HTR-8/SVneo (cell line): ENCODE results near the gene WAC.
A peak's percentile ranks its signal among the peaks of the same experiment; 100 is the strongest.
"Not testable (repeated sequence)": the region's sequence is repeated elsewhere in the genome, so short reads cannot be mapped to it uniquely, and the experiment has no call there.

Experiments
- DNase-seq: peaks from one replicate; pipeline ENCODE4 v3.0.0; 2011; ENCODE audit warnings: low spot score, mixed read lengths; ENCODE audit not compliant: insufficient read length
- FAIRE-seq: peaks from 2 replicates; lab custom pipeline; 2011; peaks lifted over from hg19 to GRCh38; lab: Jason Lieb, UNC

The WAC gene

DNA sequence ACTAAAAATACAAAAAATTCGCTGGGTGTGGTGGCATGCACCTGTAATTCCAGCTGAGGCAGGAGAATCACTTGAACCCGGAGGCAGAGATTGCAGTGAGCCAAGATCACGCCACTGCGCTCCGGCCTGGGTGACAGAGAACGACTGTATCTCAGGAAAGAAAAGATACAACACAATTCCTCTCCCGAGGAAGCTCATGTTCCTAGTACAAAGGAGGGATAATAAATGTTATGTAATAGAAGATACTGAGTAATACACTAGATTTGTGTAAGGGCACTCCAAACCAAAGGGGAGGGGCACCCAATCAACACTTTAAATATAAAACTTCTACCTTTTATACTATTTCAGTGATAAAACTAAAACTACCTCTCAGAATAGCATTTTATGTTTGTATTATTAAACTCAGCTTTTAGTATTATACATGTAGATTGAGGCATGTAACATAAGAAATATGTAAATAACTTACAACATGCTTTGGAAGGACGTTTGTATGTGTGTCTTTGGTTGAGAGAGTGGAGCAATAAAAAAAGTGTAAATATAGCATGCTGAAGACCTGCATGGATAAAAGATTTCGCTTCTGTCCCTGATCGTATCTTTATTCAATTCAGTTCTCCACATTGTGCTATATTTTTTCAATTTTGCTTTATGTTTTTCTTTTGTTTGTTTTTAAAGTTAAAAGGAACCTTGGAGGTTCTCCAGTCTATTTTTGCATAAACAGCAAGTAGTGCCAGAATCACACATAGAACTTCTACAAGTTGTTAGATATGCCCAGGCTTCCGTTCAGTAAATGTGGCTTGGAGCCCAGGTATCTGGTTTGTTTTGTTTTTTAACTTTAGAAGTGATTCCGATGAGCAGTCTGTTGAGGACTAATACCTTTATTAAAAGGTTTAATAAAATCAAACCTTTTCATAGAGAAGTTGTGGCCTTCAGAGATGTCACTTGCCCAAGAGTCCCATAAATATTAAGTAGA lies 71.9 kb downstream of the WAC start:
- FAIRE-seq: no peak

DNA sequence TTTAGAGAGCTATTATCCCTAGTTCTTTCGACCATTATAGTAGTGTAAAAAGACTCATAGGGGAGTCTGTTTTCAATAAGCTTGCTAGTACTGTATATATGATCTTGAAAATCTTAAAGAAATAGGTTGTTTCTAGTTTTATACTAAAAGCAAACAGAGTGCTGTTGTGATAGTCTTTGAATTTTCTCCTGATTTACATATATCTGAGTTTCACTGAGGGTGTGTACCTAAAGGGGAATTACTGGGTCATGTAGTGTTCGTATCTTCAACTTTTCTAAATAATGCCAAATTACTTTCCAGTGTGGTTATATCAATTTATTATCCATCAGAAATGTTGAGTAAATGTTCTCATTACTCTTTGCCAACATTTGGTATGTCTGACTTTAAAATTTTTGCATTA lies 73.7 kb downstream of the WAC start:
- DNase-seq (no peak), FAIRE-seq (no peak)

More for the DNA sequence above, 71.9 kb downstream of the WAC start:
- no peak for DNase-seq

DNA sequence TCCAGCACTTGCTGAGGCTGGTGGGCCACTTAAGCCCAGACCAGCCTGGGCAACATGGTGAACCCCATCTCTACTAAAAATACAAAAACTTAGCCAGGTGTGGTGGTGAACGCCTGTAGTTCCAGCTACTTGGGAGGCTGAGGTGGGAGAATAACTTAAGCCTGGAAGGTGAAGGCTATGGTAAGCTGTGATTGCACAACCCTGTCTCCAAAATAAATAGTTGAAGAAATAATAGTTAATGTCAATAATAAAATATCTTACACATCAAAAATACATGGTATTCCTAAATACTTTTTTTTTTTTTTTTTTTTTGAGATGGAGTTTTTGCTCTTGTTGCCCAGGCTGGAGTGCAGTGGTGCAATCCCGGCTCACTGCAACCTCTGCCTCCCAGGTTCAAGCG lies 76.7 kb downstream of the WAC start:
- FAIRE-seq, DNase-seq: not testable (repeated sequence)

DNA sequence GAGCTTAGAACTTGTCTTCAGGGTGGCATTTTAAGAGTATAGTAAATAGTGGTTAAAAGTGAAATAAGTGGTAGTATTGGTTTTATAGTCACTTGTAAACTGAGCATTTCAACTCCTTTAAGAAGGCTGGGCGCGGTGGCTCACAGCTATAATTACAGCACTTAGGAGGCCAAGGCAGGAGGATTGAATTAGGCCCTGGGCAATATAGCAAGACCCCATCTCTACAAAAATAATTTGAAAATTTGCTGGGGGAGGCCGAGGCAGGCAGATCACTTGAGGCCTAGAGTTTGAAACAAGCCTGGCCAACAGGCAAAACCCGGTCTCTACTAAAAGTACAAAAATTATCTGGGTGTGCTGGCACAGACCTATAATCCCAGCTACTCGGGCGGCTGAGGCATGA lies 80.0 kb downstream of the WAC start:
- no peak for DNase-seq
- no peak for FAIRE-seq

DNA sequence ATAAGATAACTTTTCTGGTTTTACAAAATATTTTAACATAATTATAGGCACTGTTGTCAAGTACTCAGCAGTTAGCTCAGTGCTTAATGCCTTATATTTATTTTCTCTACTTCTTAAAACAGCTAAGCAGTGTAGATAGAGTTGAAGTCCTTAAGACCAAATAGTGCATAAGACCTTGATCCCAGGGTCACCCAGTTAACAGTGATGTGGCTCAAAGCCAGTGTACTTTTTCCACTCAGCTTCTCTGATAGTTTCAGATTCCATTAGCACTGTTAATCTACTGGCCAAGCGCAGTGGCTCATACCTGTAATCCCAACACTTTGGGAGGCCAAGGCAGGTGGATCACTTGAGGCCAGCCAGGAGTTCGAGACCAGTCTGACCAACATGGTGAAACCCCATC lies 83.6 kb downstream of the WAC start:
- DNase-seq: no peak

DNA sequence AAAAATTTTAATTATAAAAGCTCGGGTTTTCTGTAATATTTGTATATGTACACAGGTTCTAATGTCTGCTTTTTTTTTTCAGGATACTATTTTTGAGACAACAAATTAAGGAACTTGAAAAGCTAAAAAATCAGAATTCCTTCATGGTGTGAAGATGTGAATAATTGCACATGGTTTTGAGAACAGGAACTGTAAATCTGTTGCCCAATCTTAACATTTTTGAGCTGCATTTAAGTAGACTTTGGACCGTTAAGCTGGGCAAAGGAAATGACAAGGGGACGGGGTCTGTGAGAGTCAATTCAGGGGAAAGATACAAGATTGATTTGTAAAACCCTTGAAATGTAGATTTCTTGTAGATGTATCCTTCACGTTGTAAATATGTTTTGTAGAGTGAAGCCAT lies 86.5 kb downstream of the WAC start:
- no peak for DNase-seq
- no peak for FAIRE-seq

More for the DNA sequence above, 83.6 kb downstream of the WAC start:
- FAIRE-seq: no peak

DNA sequence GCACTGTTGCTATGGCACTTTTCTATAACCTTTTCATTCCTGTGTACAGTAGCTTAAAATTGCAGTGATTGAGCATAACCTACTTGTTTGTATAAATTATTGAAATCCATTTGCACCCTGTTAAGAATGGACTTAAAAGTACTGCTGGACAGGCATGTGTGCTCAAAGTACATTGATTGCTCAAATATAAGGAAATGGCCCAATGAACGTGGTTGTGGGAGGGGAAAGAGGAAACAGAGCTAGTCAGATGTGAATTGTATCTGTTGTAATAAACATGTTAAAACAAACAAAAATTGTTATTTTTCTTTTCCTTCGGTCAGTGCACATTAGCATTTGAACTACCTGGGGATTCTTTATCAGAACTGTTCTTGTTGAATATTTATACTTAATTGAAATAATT lies 87.3 kb downstream of the WAC start:
- DNase-seq (no peak), FAIRE-seq (no peak)

DNA sequence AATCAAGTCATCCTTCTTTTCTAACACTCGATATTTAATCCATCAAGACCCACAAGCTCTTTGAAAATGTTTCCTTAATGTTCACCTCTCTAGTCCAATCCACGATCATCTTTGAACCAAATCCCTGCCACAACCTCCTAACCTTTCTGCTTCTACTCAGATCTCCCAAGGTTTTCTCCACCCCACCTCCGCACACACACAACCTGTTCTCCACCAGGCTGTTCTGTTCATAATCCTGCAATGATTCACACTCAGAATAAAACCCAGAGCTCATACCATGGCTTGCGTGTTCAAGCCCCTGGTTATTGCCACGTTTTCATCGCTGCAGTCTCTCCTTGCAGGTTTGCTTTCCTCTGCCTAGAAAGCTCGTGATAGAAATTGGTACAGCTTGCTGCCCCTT lies 90.6 kb downstream of the WAC start:
- no peak for FAIRE-seq
- no peak for DNase-seq

DNA sequence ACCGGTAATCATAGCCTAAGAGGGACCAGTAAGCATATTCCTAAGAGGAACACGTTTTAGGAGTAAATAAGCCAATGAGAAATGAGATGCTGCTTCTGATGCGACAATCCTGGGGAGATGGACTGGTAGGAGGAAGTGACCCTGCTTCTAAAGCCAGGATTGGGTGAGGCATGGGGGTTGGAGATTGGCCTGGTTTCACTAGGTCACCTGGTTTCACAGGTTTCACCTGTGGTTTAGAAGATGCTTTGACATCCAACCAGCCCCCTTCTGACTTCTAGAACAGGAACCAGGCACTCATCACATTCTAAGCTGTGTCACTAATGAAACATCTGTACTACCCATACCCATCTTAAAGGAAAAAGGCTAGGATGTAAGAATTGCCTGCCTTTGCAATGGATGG lies 91.4 kb downstream of the WAC start:
- no peak for FAIRE-seq
- no peak for DNase-seq

DNA sequence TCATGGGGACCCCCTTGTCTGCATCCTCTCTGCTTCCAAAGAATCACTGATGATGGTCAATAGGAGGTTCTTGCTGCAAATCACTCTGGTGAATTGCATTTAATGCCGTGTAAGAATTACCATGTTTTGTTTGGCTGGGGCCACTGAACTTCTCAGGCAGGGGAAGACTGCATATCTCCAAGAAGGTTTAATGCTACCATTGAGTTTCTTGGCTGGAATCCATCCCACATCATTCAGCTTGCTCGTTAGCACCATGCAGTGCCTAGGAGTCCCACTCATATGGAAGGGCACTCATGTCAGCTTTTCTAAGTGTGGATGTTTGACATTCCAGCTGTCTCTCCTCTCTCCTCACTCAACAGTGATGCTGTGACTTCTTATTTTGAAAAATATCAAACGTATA lies 94.2 kb downstream of the WAC start:
- DNase-seq (no peak), FAIRE-seq (no peak)

DNA sequence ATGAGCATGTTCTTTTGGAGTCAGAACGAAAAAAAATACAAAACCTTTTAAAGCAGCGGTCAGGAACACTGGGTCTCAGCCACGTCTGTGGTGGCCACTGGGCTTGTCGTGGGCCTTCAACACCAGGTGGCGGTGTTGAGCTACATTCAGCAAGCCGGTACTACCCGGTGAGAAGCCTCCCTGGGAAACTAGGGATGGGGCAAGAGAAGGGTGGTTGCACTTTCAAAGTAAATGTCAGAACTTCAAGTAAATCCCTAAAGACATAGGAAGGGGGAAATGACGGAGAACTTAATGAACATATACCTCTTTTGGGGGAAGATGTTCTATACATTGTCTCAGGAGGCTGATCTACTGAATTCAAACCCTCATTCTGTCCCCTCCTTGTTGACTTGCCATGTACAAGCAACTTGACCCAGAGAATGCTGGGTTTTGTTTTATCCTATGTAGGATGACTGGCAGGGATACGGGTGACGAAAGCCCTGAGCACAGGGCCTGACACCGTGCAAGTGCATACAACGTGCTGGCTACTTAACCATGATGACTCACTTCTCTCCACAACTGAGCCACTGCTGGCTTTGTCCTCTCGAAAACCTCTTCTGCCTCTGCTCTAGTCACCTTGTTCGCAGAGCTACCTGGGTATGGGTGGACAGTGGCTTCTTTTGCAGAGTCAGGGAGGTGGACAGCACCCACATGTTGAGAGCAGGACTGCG lies 95.4 kb downstream of the WAC start:
- peak; percentile 76 for DNase-seq
- no peak for FAIRE-seq

DNA sequence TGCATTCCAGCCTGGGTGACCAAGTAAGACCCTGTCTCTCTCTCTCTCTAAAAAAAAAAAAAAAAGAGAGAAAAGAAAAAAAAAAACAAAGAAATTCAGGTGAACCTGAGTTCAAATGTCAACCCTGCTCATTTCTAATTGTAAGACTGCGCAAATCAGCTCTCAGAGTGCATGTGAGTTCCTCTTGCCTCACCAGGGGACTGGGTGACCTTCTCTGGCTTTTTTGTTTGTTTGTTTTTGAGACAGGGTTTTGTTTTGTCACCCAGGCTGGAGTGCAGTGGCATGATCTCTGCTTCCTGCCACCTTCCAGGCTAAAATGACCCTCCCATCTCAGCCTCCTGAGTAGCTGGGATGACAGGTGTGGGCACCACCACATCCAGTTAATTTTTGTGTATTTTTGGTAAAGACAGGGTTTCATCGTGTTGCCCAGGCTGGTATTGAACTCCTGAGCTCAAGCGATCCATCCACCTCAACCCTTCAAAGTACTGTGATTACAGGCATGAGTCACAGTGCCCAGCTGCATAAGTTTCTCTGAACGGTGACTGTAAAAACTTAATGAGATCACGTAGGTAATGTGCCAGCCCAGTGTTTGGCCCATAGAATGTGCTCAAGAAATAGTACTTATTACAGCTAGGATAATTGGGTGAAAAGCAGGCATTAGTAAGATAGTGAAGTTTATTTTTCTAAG lies 99.1 kb downstream of the WAC start:
- FAIRE-seq (no peak), DNase-seq (no peak)

DNA sequence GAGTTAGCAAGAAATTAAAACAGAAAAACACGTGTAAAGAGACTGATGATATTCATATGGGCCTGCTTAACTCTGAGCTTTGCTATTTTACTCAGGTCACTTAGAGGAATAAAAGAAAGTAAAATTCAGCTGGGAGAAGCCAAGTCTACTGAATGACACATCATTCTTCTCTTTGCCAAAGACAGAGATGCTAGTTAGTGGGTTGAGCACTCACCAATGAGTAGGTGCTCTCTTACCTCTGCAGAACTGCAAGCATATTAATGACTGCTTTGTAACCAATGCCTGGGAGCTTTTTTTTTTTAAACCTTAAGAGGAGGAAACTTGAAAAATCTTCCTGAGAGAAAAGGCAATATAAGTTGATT lies 99.6 kb downstream of the WAC start:
- no peak for FAIRE-seq

DNA sequence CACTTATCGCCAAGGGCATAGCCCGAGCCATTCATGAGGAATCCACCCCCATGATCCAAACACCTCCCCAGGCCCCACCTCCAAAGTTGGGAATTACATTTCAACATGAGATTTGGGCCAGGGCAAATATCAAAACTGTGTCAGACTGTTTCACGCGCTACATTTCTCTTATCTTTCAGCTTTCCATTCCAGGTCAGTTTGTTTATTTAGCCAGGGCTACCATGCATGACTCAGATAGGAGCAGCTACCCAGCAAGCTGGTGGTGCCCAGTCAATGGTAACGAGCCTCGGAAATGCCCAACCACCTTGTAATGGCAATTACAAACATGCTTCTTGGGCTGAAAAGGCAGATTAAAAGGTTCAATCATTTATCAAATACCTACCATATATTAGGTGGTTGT lies 100.8 kb downstream of the WAC start:
- FAIRE-seq (no peak), DNase-seq (no peak)

More for the DNA sequence above, 99.6 kb downstream of the WAC start:
- DNase-seq: no peak

DNA sequence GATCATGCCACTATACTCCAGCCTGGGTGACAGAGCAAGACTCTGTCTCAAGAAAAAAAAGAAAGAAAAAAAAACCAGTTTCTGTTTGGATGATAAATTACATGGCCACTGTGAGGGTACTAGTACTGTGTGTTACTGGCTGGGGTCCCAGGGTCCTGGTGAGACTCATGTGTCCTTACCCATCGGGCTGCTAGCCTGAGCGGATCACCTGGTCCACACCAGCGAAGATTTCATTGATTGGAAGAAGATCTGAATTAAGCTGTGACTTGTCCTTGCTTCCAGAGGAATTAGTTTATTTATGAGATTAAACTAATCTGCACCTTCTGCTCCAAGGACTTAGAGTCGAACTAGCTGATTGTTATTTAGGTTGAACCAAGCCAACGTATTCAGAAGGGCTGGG lies 104.4 kb downstream of the WAC start:
- DNase-seq (no peak), FAIRE-seq (no peak)

DNA sequence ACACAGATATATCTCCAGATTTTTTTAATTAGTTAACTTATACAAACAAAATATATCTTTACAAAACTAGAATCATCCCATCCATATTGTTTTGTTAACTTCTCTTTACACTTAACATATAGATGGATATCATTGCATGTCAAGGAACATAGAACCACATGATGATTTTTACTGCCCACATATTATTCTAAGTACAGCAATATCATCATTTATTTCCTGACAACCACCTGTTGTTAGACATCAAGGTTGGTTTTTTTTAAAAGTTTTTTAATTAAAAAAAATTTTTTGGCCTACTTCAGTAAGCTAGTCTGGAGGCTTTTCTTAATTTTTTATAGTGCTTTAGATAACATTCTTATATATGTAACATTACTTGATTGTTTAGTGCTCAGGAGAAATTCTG lies 105.5 kb downstream of the WAC start:
- FAIRE-seq (no peak), DNase-seq (no peak)

DNA sequence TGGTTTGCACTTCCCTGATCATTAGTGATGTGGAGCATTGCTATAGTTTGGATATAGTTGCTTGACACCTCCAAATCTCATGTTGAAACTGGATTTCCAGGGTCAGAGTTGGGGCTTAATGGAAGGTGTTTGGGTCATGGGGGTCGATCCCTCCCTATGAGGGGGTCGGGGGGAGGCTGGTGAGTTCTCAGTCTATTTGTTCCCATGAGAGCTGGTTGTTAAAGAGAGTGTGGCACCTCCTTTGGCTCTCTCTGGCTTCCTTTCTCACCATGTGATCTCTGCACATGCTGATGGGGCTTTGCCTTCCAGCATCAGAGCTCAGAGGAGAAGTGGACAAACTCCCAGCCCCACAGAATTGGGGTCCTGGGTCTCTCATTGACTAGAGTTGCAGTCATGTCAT lies 107.6 kb downstream of the WAC start:
- DNase-seq: no peak
- no peak for FAIRE-seq

DNA sequence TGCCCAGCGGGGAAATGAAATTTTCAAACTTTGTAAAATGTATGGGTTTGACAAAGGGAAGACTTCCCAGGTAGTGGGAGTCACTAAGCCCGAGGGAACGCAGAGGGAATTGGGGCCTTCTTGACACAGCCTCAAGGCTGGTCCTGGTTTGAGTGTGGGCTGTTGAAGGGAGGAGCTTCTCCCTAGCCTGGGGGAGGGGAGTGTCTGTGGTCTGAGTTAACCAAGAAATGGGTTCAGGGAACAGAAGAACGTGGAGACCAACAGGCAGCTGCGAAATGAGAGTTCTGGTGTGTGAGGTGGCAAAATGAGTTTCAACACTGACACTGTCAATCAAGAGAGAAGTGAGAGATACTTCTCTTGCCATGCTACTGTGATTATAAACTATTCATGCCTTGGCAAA lies 111.7 kb downstream of the WAC start:
- FAIRE-seq: no peak
- no peak for DNase-seq

DNA sequence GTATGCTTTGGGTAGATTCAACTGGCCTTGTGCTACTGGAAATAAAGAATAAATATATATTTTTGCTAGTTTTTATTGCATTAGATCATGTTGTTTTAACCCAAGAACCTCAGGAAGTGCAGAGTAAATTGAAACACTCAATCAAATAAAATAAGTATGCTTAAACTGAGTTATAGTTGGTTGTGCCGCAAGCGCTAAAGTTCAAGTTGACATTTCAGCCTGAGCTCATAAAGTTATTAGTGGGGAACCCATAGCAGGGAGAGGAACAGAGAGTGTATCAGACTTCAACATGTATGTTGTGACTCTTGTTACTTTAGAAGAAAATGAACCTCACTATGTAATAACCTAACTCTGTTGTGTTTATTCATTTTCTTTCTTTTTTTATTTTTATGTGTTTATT lies 119.2 kb downstream of the WAC start:
- DNase-seq: no peak
- FAIRE-seq: no peak

DNA sequence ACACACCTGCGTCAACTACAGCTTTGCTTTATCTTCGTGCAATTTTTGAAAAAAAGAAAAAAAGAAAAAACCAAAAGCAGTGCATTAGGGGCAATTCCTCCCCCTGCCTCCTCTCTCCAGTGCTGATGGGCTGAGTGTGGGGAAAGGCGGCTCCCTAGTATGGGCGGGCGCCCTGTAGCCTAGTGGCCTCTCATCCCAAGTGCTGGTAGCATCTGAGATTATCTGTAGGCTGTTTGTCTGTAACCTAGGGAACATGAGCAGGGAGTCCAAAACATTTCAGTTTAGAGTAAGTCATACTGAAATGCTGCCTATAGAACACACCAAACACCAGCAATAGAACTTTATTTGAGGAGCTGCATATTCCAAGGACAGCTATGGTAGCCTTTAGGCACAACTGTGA lies 119.8 kb downstream of the WAC start:
- DNase-seq (no peak), FAIRE-seq (no peak)

DNA sequence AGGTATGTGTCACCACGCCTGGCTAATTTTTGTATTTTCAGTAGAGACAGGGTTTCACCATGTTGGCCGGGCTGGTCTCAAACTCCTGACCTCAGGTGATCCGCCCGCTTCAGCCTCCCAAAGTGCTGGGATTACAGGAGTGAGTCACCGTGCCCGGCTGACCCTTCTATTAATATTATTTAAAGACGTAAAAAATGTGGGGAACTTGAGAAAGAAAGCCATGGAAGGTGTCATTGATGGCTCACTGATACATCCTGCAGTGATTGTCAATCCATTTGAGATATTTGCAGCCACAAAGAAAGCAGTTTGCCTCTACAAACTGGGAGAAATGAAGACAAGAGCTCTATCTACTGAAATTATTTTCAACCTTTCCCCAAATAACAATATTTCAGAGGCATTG lies 125.9 kb downstream of the WAC start:
- not testable (repeated sequence) for DNase-seq, FAIRE-seq
